Endothelial cell (in vitro differentiated cells): ENCODE data around the gene EFCAB9. TPM values are rescaled to one million over a fixed set of nuclear protein-coding genes. Genes with fewer than 3 reads are reported as not detected.
A peak's percentile ranks its signal among the peaks of the same experiment; 100 is the strongest.

Source experiments
- DNase-seq: peaks from one replicate; pipeline ENCODE4 v3.0.0; 2021; ENCODE audit warnings: low spot score
- H3K27ac Mint-ChIP-seq: one replicate; pipeline ENCODE4 v1.8.0; 2021; ENCODE audit warnings: mixed read lengths, inconsistent platforms; ENCODE audit not compliant: unreplicated experiment
- H3K27me3 Mint-ChIP-seq: one replicate; pipeline ENCODE4 v1.8.0; 2021; ENCODE audit warnings: mild to moderate bottlenecking, moderate library complexity, mixed read lengths, inconsistent platforms; ENCODE audit not compliant: unreplicated experiment
- H3K36me3 Mint-ChIP-seq: one replicate; pipeline ENCODE4 v1.8.0; 2021; ENCODE audit warnings: mild to moderate bottlenecking, low read depth, mixed read lengths, inconsistent platforms; ENCODE audit not compliant: unreplicated experiment
- H3K4me1 Mint-ChIP-seq: one replicate; pipeline ENCODE4 v1.8.0; 2021; ENCODE audit warnings: mild to moderate bottlenecking, mixed read lengths, inconsistent platforms; ENCODE audit not compliant: unreplicated experiment
- H3K4me3 Mint-ChIP-seq: one replicate; pipeline ENCODE4 v1.8.0; 2021; ENCODE audit warnings: mild to moderate bottlenecking, mixed read lengths, inconsistent platforms; ENCODE audit not compliant: unreplicated experiment
- H3K9me3 Mint-ChIP-seq: one replicate; pipeline ENCODE4 v1.8.0; 2021; ENCODE audit warnings: mixed read lengths, inconsistent platforms; ENCODE audit not compliant: unreplicated experiment
- total RNA-seq: library from RNA; stranded (reverse); fragmentation: NEBNext Ultra II Directional; extraction: Animal tissue kit (Norgen Biotek cat#: 25700); gene quantifications from one replicate; pipeline ENCODE4 v1.2.1, GENCODE V29; 2021; ENCODE audit not compliant: unreplicated experiment
- TF ChIP-seq, protein P1 (sequence below): fragments of 200-600 bp; sonication (generic); IDR thresholded peaks from one replicate; pipeline ENCODE4 v1.5.0; 2021; ENCODE audit warnings: antibody characterized with exemption; ENCODE audit not compliant: unreplicated experiment

EFCAB9 gene
- total RNA-seq, 1 donor from 2014 or later: not detected

DNA sequence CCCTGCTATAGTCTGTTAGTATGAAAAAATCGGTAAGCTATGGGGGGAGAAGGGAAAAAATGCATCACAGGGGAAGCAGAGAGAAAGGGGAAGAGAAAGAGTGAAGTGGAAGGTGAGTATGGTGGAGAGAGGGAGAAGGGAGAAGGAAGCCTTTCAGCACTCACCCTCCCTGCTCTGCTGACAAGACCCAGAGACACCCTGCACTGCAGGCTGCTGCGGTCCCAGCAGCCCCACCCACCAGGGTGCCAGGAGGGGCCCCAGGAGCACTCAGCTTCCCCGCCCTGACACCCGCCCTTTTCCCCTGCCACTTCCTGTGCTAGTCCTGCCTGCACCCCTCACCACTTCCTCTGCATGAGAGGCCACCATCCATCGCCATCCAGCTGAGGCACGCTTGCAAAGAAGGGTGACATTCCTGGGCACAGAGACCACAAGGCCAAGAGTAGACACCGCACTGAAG lies 18.7 kb upstream of the EFCAB9 start:
- no peak overlapping the region for H3K27ac Mint-ChIP-seq
- H3K4me1 Mint-ChIP-seq: peaks cover 60% of the 10 kb centered on the region
- TF ChIP-seq, protein P1, sequence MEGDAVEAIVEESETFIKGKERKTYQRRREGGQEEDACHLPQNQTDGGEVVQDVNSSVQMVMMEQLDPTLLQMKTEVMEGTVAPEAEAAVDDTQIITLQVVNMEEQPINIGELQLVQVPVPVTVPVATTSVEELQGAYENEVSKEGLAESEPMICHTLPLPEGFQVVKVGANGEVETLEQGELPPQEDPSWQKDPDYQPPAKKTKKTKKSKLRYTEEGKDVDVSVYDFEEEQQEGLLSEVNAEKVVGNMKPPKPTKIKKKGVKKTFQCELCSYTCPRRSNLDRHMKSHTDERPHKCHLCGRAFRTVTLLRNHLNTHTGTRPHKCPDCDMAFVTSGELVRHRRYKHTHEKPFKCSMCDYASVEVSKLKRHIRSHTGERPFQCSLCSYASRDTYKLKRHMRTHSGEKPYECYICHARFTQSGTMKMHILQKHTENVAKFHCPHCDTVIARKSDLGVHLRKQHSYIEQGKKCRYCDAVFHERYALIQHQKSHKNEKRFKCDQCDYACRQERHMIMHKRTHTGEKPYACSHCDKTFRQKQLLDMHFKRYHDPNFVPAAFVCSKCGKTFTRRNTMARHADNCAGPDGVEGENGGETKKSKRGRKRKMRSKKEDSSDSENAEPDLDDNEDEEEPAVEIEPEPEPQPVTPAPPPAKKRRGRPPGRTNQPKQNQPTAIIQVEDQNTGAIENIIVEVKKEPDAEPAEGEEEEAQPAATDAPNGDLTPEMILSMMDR: no peak
- no peaks in the 10 kb centered on the region for H3K9me3 Mint-ChIP-seq
- peaks cover 3% of the 10 kb centered on the region for H3K27me3 Mint-ChIP-seq
- no peak for DNase-seq
- H3K36me3 Mint-ChIP-seq: peaks cover 8% of the 10 kb centered on the region
- H3K4me3 Mint-ChIP-seq: no peak overlapping the region

DNA sequence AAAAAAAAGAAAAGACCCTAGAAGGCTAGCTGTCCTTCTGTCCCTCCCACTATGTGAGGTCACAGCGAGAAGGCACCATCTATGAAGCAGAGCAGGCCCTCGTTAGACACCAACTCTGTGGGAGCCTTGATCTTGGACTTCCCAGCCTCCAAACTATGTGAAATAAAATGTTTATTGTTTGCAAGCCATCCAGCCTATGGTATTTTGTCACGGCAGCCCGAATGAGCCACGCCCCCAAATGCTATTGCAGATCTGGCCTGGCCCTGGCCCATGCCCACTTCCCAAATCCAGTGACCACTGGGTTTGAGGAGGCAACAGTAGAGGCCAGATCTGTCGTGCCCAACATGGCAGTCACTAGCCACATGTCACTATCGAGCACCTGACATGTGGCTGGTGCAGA lies 16.8 kb upstream of the EFCAB9 start:
- Mint-ChIP-seq H3K9me3 (no peaks in the 10 kb centered on the region), H3K27ac (no peak overlapping the region), H3K4me3 (no peak overlapping the region), H3K27me3 (peaks cover 3% of the 10 kb centered on the region), H3K36me3 (peaks cover 12% of the 10 kb centered on the region), H3K4me1 (peaks cover 63% of the 10 kb centered on the region)
- DNase-seq: no peak
- TF ChIP-seq, protein P1: no peak

DNA sequence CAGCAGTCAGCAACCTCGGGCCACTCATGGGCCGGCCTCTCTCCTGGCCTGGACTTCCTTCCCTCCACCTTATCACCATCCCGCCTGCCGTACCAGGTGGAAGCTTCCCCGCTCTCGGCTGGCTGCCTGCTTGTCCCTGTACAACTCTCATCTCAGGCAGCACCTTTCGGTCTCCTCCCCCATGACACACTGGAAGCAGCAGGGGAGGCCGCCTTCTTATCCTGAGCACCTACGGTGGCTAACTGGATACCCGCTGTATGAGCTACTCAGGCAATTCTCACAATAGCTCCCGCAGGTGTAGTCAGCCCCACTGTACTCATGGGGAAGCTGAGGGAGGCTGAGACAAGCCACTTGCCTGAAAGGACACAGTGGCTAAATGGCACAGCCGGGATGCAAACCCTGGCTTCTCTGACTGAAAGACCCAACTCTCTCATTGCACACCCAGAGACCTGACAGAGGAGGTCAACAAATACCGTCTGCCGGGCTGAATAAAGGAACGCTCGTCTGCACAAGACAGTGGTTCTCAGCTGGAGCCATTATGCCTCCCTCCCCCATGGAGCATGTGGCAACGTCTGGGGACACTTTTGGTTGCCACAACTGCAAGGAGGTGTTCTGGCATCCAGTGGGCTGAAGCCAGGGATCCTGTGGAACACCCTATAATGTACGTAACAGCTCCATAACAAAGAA lies 15.5 kb upstream of the EFCAB9 start:
- no peak for DNase-seq
- Mint-ChIP-seq H3K9me3 (no peaks in the 10 kb centered on the region), H3K27ac (peak overlapping the region; percentile 93), H3K27me3 (peaks cover 3% of the 10 kb centered on the region), H3K4me3 (peak overlapping the region; percentile 40), H3K4me1 (peaks cover 59% of the 10 kb centered on the region), H3K36me3 (peaks cover 11% of the 10 kb centered on the region)
- TF ChIP-seq, protein P1: no peak

DNA sequence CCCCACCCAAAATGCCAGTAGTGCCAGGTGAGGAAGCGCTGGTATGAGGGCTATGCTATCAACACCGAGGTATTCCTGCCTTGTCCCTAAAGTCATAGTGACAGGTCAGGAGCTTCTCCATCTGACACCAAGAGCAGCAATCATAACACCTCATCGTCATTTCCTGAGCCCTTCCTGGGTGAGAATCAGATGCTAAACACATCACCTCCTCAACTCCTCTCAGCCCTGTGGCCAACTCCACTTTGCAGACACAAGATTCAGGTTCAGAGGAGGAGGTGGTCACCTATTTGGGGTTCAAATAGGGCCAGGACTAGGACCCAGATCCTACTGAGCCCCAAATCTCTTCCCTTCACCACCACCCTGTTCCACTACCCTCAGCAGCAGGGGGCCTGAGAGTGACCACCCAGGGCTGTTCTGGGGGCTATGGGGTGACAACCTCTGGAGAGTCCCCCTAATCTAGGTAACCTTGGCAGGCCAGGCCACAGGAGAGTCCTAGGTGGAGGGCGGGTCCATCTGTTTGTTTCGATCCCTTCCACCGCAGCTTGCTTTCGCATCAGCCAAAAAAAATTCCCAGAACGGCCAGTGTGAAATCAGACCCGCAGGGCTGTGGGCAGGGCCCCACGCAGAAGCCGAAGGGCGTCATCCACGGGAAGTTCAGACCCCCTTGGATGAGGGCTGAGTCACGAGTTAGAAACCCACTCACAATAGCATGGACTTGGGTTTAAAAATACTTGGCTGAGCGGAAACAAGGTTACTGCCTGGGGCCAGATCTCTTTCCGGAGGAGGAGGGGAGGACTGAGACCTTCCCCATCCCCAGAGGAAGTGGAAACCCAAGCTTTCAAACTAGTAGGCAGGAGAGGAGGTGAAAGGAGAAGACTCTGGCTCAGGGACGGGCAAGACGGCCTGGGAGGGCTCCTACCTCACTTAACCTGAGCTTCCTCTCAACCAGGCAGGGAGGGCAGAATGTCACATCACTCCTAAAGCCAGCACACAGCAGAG lies 14.7 kb upstream of the EFCAB9 start:
- Mint-ChIP-seq H3K36me3 (peaks cover 7% of the 10 kb centered on the region), H3K4me1 (peaks cover 51% of the 10 kb centered on the region), H3K27me3 (no peaks in the 10 kb centered on the region), H3K27ac (peak overlapping the region; percentile 93), H3K9me3 (no peaks in the 10 kb centered on the region), H3K4me3 (peak overlapping the region; percentile 31)
- TF ChIP-seq, protein P1: no peak
- peak; percentile 52 for DNase-seq
